CD14-positive monocyte (primary cell): ENCODE measurements around the gene TSPAN5. TPM values are rescaled to one million over a fixed set of nuclear protein-coding genes. Genes with fewer than 3 reads are reported as not detected.

Experiments
- DNase-seq, 3 donors: peaks; one replicate each; pipeline ENCODE4 v3.0.0-alpha.2; 2011 to 2022
- H2AFZ ChIP-seq: 2 replicates; pipeline ENCODE4 v1.6.0; 2012; ENCODE audit warnings: mild to moderate bottlenecking, low read depth, low read length, inconsistent platforms; ENCODE audit not compliant: insufficient read depth, poor library complexity, severe bottlenecking
- H3K27ac ChIP-seq, 2 donors: 1 replicate in 1 of 2; 2 replicates in 1 of 2; pipeline ENCODE4 v1.5.1; 2012 to 2013; ENCODE audit warnings: low read length in 2 of 2, control low read depth in 1 of 2, inconsistent platforms in 1 of 2, low read depth in 1 of 2, mild to moderate bottlenecking in 1 of 2
- H3K27me3 ChIP-seq, 2 donors: one replicate each; pipeline versions ENCODE4 v1.6.0 to v1.6.1; 2011 to 2013; ENCODE audit warnings: low read length in 2 of 2; ENCODE audit not compliant: control insufficient read depth in 2 of 2, insufficient read depth in 2 of 2
- H3K36me3 ChIP-seq, 2 donors: replicated peaks in 1 of 2; 1 replicate in 1 of 2; 2 replicates in 1 of 2; pipeline versions ENCODE4 v1.5.1 to v1.6.1; 2012 to 2013; ENCODE audit warnings: low read length in 2 of 2, control low read depth in 1 of 2, inconsistent platforms in 1 of 2, mild to moderate bottlenecking in 1 of 2; ENCODE audit not compliant: insufficient read depth in 2 of 2, control insufficient read depth in 1 of 2
- H3K4me1 ChIP-seq, 2 donors: 1 replicate in 1 of 2; 2 replicates in 1 of 2; pipeline versions ENCODE4 v1.5.1 to v1.6.1; 2012 to 2013; ENCODE audit warnings: low read length in 2 of 2, control low read depth in 1 of 2, inconsistent platforms in 1 of 2, mild to moderate bottlenecking in 1 of 2, moderate library complexity in 1 of 2; ENCODE audit not compliant: insufficient read depth in 2 of 2, control insufficient read depth in 1 of 2
- H3K4me2 ChIP-seq: replicated peaks from 2 replicates; pipeline ENCODE3; 2012; ENCODE audit warnings: low read length, moderate library complexity, mild to moderate bottlenecking; ENCODE audit not compliant: poor library complexity, severe bottlenecking; ENCODE audit errors: extremely low read depth
- H3K4me3 ChIP-seq, 3 experiments: fragments of 200-600 bp in 1 of 3; sonication (generic) in 1 of 3; replicated peaks in 1 of 3; 1 replicate in 2 of 3; 2 replicates in 1 of 3; pipeline ENCODE4 v1.5.1; 2011 to 2013; ENCODE audit warnings: low read length in 3 of 3, mild to moderate bottlenecking in 3 of 3, control low read depth in 2 of 3, low read depth in 2 of 3, inconsistent platforms in 1 of 3, moderate library complexity in 1 of 3
- H3K79me2 ChIP-seq: 2 replicates; pipeline ENCODE4 v1.6.0; 2012; ENCODE audit warnings: mild to moderate bottlenecking, control low read depth, inconsistent platforms, low read length, moderate library complexity; ENCODE audit not compliant: insufficient read depth
- H3K9ac ChIP-seq: 2 replicates; pipeline ENCODE4 v1.6.0; 2017; ENCODE audit warnings: low read length, mild to moderate bottlenecking; ENCODE audit not compliant: insufficient read depth, poor library complexity, severe bottlenecking
- H3K9me3 ChIP-seq, 2 donors: replicated peaks in 1 of 2; 1 replicate in 1 of 2; 2 replicates in 1 of 2; pipeline versions ENCODE4 v1.5.1 to v1.6.1; 2012 to 2013; ENCODE audit warnings: low read length in 2 of 2, control low read depth in 1 of 2; ENCODE audit not compliant: control insufficient read depth in 1 of 2, insufficient read depth in 1 of 2
- H4K20me1 ChIP-seq: 2 replicates; pipeline ENCODE4 v1.6.0; 2012; ENCODE audit warnings: mild to moderate bottlenecking, low read length, control low read depth, moderate library complexity; ENCODE audit not compliant: insufficient read depth
- H3K27ac Mint-ChIP-seq, 7 donors: one replicate each; pipeline ENCODE4 v1.8.0; 2020; ENCODE audit warnings: mild to moderate bottlenecking in 7 of 7, mixed read lengths in 7 of 7, moderate library complexity in 6 of 7, inconsistent platforms in 2 of 7
- H3K27me3 Mint-ChIP-seq, 3 donors: one replicate each; pipeline ENCODE4 v1.8.0; 2021 to 2022; ENCODE audit warnings: low read depth in 3 of 3, mild to moderate bottlenecking in 3 of 3, mixed read lengths in 3 of 3, moderate library complexity in 3 of 3, inconsistent platforms in 1 of 3
- H3K36me3 Mint-ChIP-seq, 2 donors: one replicate each; pipeline ENCODE4 v1.8.0; 2020; ENCODE audit warnings: mixed read lengths in 2 of 2, inconsistent platforms in 1 of 2, mild to moderate bottlenecking in 1 of 2
- H3K4me1 Mint-ChIP-seq: one replicate; pipeline ENCODE4 v1.8.0; 2020; ENCODE audit warnings: mild to moderate bottlenecking, mixed read lengths
- H3K4me3 Mint-ChIP-seq, 2 donors: one replicate each; pipeline ENCODE4 v1.8.0; 2020; ENCODE audit warnings: mild to moderate bottlenecking in 2 of 2, mixed read lengths in 2 of 2, moderate library complexity in 1 of 2
- H3K9me3 Mint-ChIP-seq, 7 donors: one replicate each; pipeline ENCODE4 v1.8.0; 2020 to 2022; ENCODE audit warnings: mixed read lengths in 7 of 7, mild to moderate bottlenecking in 6 of 7, moderate library complexity in 6 of 7, inconsistent platforms in 2 of 7
- CTCF ChIP-seq: fragments of 200-600 bp; IDR thresholded peaks from one replicate; pipeline ENCODE4 v1.8.0; 2022; ENCODE audit warnings: antibody characterized with exemption, mild to moderate bottlenecking
- WGBS: methylation state at CpG from one replicate; pipeline ENCODE4 v1.1.5; 2013; ENCODE audit warnings: missing lambda C conversion rate; ENCODE audit not compliant: insufficient coverage; 5-methylcytosine and 5-hydroxymethylcytosine counted together
- intact Hi-C, 2 donors: fragments of 100-400 bp; cut with micrococcal nuclease; formaldehyde crosslinking; loops; one replicate each; pipeline versions ENCODE4 v1.15.0 to v1.15.1; 2023
- polyA plus RNA-seq, 3 donors: library from polyadenylated mRNA; depleted of rRNA in 1 of 3; unstranded in 2 of 3; stranded (reverse) in 1 of 3; fragments of 300-500 nt in 2 of 3; fragments of >200 nt in 1 of 3; fragmentation: Illumina TruSeq in 2 of 3; gene quantifications; 1 replicate in 2 of 3; 2 replicates in 1 of 3; pipeline ENCODE4 v1.2.3, GENCODE V29; 2012 to 2021

Gene TSPAN5
- polyA plus RNA-seq, 3 donors = 0.09 to 1.1 (median 0.13) TPM

- TF ChIP-seq CTCF = no peak
- Histone ChIP-seq H3K36me3 (no peaks in the 10 kb centered on the region), H3K4me2 (no peak overlapping the region), H3K9me3 (no peaks in the 10 kb centered on the region), H3K4me1 (no peaks in the 10 kb centered on the region), H3K79me2 (no peaks in the 10 kb centered on the region), H2AFZ (no peak overlapping the region), H3K4me3 (no peak overlapping the region), H4K20me1 (no peaks in the 10 kb centered on the region), H3K27ac (no peak overlapping the region), H3K27me3 (no peaks in the 10 kb centered on the region), H3K9ac (no peak overlapping the region)
- Mint-ChIP-seq H3K36me3 (no peaks in the 10 kb centered on the region), H3K9me3 (peaks cover 0 to 4% (median 0%) of the 10 kb centered on the region in 7 donors), H3K27ac (no peak overlapping the region), H3K4me3 (no peak overlapping the region), H3K4me1 (no peaks in the 10 kb centered on the region), H3K27me3 (peaks cover 0 to 3% (median 0%) of the 10 kb centered on the region in 3 donors)
- intact Hi-C loops = no loop called here
- WGBS = no CpG with 5 or more reads among the region's 3 CpGs
- no peak for DNase-seq
Observed at GRCh38 chr4:98623126-98623802, 35.1 kb downstream of the TSPAN5 start.

- H4K20me1 ChIP-seq = no peaks in the 10 kb centered on the region
- no peaks in the 10 kb centered on the region for H3K36me3 ChIP-seq
- H3K4me3 ChIP-seq = no peak overlapping the region
- intact Hi-C loops = no loop called here
- H3K4me1 Mint-ChIP-seq = no peaks in the 10 kb centered on the region
- H3K9ac ChIP-seq = no peak overlapping the region
- no peak for DNase-seq
- TF ChIP-seq CTCF = no peak
- no peaks in the 10 kb centered on the region for H3K79me2 ChIP-seq
- no peaks in the 10 kb centered on the region for H3K9me3 ChIP-seq
- H3K27me3 ChIP-seq = no peaks in the 10 kb centered on the region
- peaks cover 0 to 4% (median 0%) of the 10 kb centered on the region in 7 donors for H3K9me3 Mint-ChIP-seq
- H3K4me2 ChIP-seq = no peak overlapping the region
- H3K27ac ChIP-seq = no peak overlapping the region
- 86% methylated on average over 7 of the region's 9 CpGs for WGBS
- H3K4me3 Mint-ChIP-seq = peak overlapping the region in 1 of 2 donors; percentile 17
- no peak overlapping the region for H3K27ac Mint-ChIP-seq
- H2AFZ ChIP-seq = no peak overlapping the region
- no peaks in the 10 kb centered on the region for H3K4me1 ChIP-seq
- no peaks in the 10 kb centered on the region for H3K36me3 Mint-ChIP-seq
- H3K27me3 Mint-ChIP-seq = peaks cover 0 to 4% (median 3%) of the 10 kb centered on the region in 3 donors
Observed at GRCh38 chr4:98620087-98620784, 38.2 kb downstream of the TSPAN5 start.
